Neural cell (in vitro differentiated cells): ENCODE data around the gene ILF3. TPM values are rescaled to one million over a fixed set of nuclear protein-coding genes. Genes with fewer than 3 reads are reported as not detected.

Experiments used
- H2AFZ ChIP-seq: fragments of 200-600, 300-800 bp; sonication (generic), shearing (Covaris generic); 2 replicates; pipeline ENCODE4 v1.6.0; 2014; ENCODE audit warnings: low read depth, mild to moderate bottlenecking, antibody characterized with exemption, low read length, moderate library complexity
- H3F3A ChIP-seq: fragments of 200-600 bp; shearing (Covaris generic); 2 replicates; pipeline ENCODE4 v1.6.1; 2016; ENCODE audit warnings: mild to moderate bottlenecking, moderate library complexity, mixed read lengths, antibody characterized with exemption, low read length; ENCODE audit not compliant: insufficient read depth, poor library complexity, severe bottlenecking
- H3K27ac ChIP-seq: fragments of 200-600, 300-800 bp; sonication (generic), shearing (Covaris generic); 2 replicates; pipeline ENCODE4 v1.5.1; 2014; ENCODE audit warnings: mild to moderate bottlenecking, low read length, moderate library complexity
- H3K27me3 ChIP-seq: fragments of 300-800, 200-600 bp; sonication (generic), shearing (Covaris generic); 2 replicates; pipeline ENCODE4 v1.6.0; 2014; ENCODE audit warnings: mild to moderate bottlenecking, low read depth, low read length, moderate library complexity; ENCODE audit not compliant: insufficient read depth
- H3K36me3 ChIP-seq: fragments of 300-800, 200-600 bp; sonication (generic), shearing (Covaris generic); 2 replicates; pipeline ENCODE4 v1.5.1; 2014; ENCODE audit warnings: mild to moderate bottlenecking, antibody characterized with exemption, low read length, moderate library complexity; ENCODE audit not compliant: insufficient read depth
- H3K4me2 ChIP-seq: fragments of 300-800, 200-600 bp; sonication (generic), shearing (Covaris generic); 2 replicates; pipeline ENCODE4 v1.6.0; 2014; ENCODE audit warnings: mild to moderate bottlenecking, low read length
- H3K4me3 ChIP-seq: fragments of 300-800, 200-600 bp; sonication (generic), shearing (Covaris generic); 2 replicates; pipeline ENCODE4 v1.5.1; 2014; ENCODE audit warnings: mild to moderate bottlenecking, low read length, moderate library complexity
- H3K79me2 ChIP-seq: fragments of 200-600 bp; shearing (Covaris generic); replicated peaks from 2 replicates; pipeline ENCODE4 v1.6.0; 2014; ENCODE audit warnings: mild to moderate bottlenecking, low read length, moderate library complexity; ENCODE audit not compliant: insufficient read depth
- H3K9ac ChIP-seq: fragments of 300-800, 200-600 bp; sonication (generic), shearing (Covaris generic); 2 replicates; pipeline ENCODE4 v1.6.1; 2016; ENCODE audit warnings: mild to moderate bottlenecking, low read length, mixed read lengths
- H3K9me2 ChIP-seq: fragments of 200-600 bp; shearing (Covaris generic); 2 replicates; pipeline ENCODE4 v1.6.1; 2016; ENCODE audit warnings: mild to moderate bottlenecking, low read length, mixed read lengths; ENCODE audit not compliant: insufficient read depth
- H3K9me3 ChIP-seq: fragments of 200-600, 300-800 bp; sonication (generic), shearing (Covaris generic); 2 replicates; pipeline ENCODE4 v1.6.1; 2016; ENCODE audit warnings: mild to moderate bottlenecking, mixed run types, low read length, moderate library complexity, mixed read lengths
- H4K20me1 ChIP-seq: fragments of 200-600 bp; shearing (Covaris generic); 2 replicates; pipeline ENCODE4 v1.6.1; 2016; ENCODE audit warnings: mild to moderate bottlenecking, mixed run types; ENCODE audit not compliant: insufficient read depth
- CTCF ChIP-seq: fragments of 450-650 bp; IDR thresholded peaks from 2 replicates; pipeline ENCODE4 v1.5.1; 2014; ENCODE audit warnings: antibody characterized with exemption, mild to moderate bottlenecking, moderate library complexity; ENCODE audit not compliant: poor library complexity, severe bottlenecking
- EP300 ChIP-seq: fragments of 450-650 bp; conservative IDR thresholded peaks from 2 replicates; pipeline ENCODE4 v1.6.1; 2014; ENCODE audit warnings: antibody characterized with exemption, mild to moderate bottlenecking, moderate library complexity; ENCODE audit not compliant: poor library complexity, severe bottlenecking
- EZH2 ChIP-seq: fragments of 200-600, 300-800 bp; shearing (Covaris generic), sonication (generic); IDR thresholded peaks from 2 replicates; pipeline ENCODE4 v1.6.1; 2014; ENCODE audit warnings: antibody characterized with exemption, low read length, borderline replicate concordance, mild to moderate bottlenecking; ENCODE audit not compliant: insufficient read depth, poor library complexity, severe bottlenecking
- MXI1 ChIP-seq: fragments of 450-650 bp; conservative IDR thresholded peaks from 2 replicates; pipeline ENCODE4 v1.6.1; 2014; ENCODE audit warnings: antibody characterized with exemption, mild to moderate bottlenecking; ENCODE audit not compliant: poor library complexity, severe bottlenecking
- POLR2AphosphoS5 ChIP-seq: IDR thresholded peaks from 2 replicates; pipeline ENCODE4 v1.6.1; 2012
- RAD21 ChIP-seq: fragments of 450-650 bp; conservative IDR thresholded peaks from 2 replicates; pipeline ENCODE4 v1.6.1; 2014; ENCODE audit warnings: antibody characterized with exemption, mild to moderate bottlenecking, moderate library complexity
- REST ChIP-seq: IDR thresholded peaks from 2 replicates; pipeline ENCODE4 v1.6.1; 2012; ENCODE audit warnings: borderline replicate concordance
- SMC3 ChIP-seq: fragments of 450-650 bp; conservative IDR thresholded peaks from 2 replicates; pipeline ENCODE4 v1.6.1; 2014; ENCODE audit warnings: antibody characterized with exemption, mild to moderate bottlenecking, moderate library complexity; ENCODE audit not compliant: poor library complexity
- TAF1 ChIP-seq: IDR thresholded peaks from 2 replicates; pipeline ENCODE4 v1.6.1; 2012; ENCODE audit warnings: low read depth
- polyA plus RNA-seq: library from polyadenylated mRNA; depleted of rRNA; stranded (reverse); fragments of >200 nt; gene quantifications from 2 replicates; pipeline ENCODE4 v1.2.3, GENCODE V29; 2014

ILF3 gene
- polyA plus RNA-seq, 1 donor from 2014 or later, result 464 TPM

GRCh38 chr19:10730932-10731331, 76.8 kb downstream of the ILF3 start:
- Histone ChIP-seq H3K79me2 (peaks cover 6% of the 10 kb centered on the region), H3K9ac (no peak overlapping the region), H3F3A (no peaks in the 10 kb centered on the region), H3K9me3 (no peaks in the 10 kb centered on the region), H2AFZ (no peak overlapping the region), H3K9me2 (no peaks in the 10 kb centered on the region), H3K36me3 (no peaks in the 10 kb centered on the region), H3K27ac (no peak overlapping the region), H4K20me1 (no peaks in the 10 kb centered on the region), H3K27me3 (no peaks in the 10 kb centered on the region), H3K4me3 (no peak overlapping the region), H3K4me2 (no peak overlapping the region)
- no peak for TF ChIP-seq CTCF

GRCh38 chr19:10735741-10736140, 81.6 kb downstream of the ILF3 start:
- H3K9me3 ChIP-seq, result no peaks in the 10 kb centered on the region
- H3F3A ChIP-seq, result no peaks in the 10 kb centered on the region
- no peaks in the 10 kb centered on the region for H3K9me2 ChIP-seq
- no peaks in the 10 kb centered on the region for H3K36me3 ChIP-seq
- no peak overlapping the region for H3K4me3 ChIP-seq
- H3K27ac ChIP-seq, result no peak overlapping the region
- H3K9ac ChIP-seq, result no peak overlapping the region
- TF ChIP-seq POLR2AphosphoS5 (no peak), CTCF (no peak), RAD21 (no peak), MXI1 (no peak), EZH2 (no peak), TAF1 (no peak), SMC3 (no peak), REST (no peak), EP300 (no peak)
- H3K79me2 ChIP-seq, result no peaks in the 10 kb centered on the region
- H3K27me3 ChIP-seq, result no peaks in the 10 kb centered on the region
- no peak overlapping the region for H3K4me2 ChIP-seq
- no peak overlapping the region for H2AFZ ChIP-seq
- no peaks in the 10 kb centered on the region for H4K20me1 ChIP-seq
